CD4-positive, CD25-positive, alpha-beta regulatory T cell (primary cell): Measurements from ENCODE around the gene CHST3. TPM values are rescaled to one million over a fixed set of nuclear protein-coding genes. Genes with fewer than 3 reads are reported as not detected.

ENCODE experiments used
- ATAC-seq, 2 donors: fragments of 150-1000 bp; cut with Tn5 transposase; one replicate each; pipeline ENCODE4 v1.10.0; 2021; ENCODE audit warnings: low read depth in 2 of 2, moderate number of reproducible peaks in 2 of 2, moderate library complexity in 1 of 2
- DNase-seq, 3 donors: peaks; one replicate each; pipeline versions ENCODE4 v3.0.0 to v3.0.0-alpha.2; 2012 to 2022; ENCODE audit warnings: mixed read lengths in 1 of 3
- H3K27ac ChIP-seq: one replicate; pipeline ENCODE4 v1.7.0; 2013; ENCODE audit warnings: mild to moderate bottlenecking, low read length; ENCODE audit not compliant: insufficient read depth, poor library complexity, severe bottlenecking
- H3K27me3 ChIP-seq: one replicate; pipeline ENCODE4 v1.7.0; 2013; ENCODE audit warnings: low read length; ENCODE audit not compliant: control insufficient read depth, insufficient read depth
- H3K36me3 ChIP-seq: one replicate; pipeline ENCODE4 v1.7.0; 2013; ENCODE audit warnings: mild to moderate bottlenecking, low read length, moderate library complexity; ENCODE audit not compliant: control insufficient read depth, insufficient read depth
- H3K4me1 ChIP-seq: 2 replicates; pipeline ENCODE4 v1.7.0; 2013; ENCODE audit warnings: mild to moderate bottlenecking, low read length; ENCODE audit not compliant: insufficient read depth, control insufficient read depth, poor library complexity, severe bottlenecking
- H3K4me3 ChIP-seq: one replicate; pipeline ENCODE4 v1.7.0; 2013; ENCODE audit warnings: low read depth, mild to moderate bottlenecking, low read length, moderate library complexity
- H3K9me3 ChIP-seq, 2 experiments: 1 replicate in 1 of 2; 2 replicates in 1 of 2; pipeline ENCODE4 v1.7.0; 2013; ENCODE audit warnings: low read length in 2 of 2, mild to moderate bottlenecking in 1 of 2, moderate library complexity in 1 of 2; ENCODE audit not compliant: control insufficient read depth in 2 of 2
- H3K27ac Mint-ChIP-seq, 3 donors: one replicate each; pipeline ENCODE4 v1.8.0; 2020 to 2022; ENCODE audit warnings: mild to moderate bottlenecking in 3 of 3, mixed read lengths in 3 of 3, moderate library complexity in 2 of 3
- H3K27me3 Mint-ChIP-seq: one replicate; pipeline ENCODE4 v1.8.0; 2022; ENCODE audit warnings: mild to moderate bottlenecking, mixed read lengths
- H3K36me3 Mint-ChIP-seq: one replicate; pipeline ENCODE4 v1.8.0; 2020; ENCODE audit warnings: mixed read lengths
- H3K4me1 Mint-ChIP-seq, 4 donors: one replicate each; pipeline ENCODE4 v1.8.0; 2020 to 2022; ENCODE audit warnings: mixed read lengths in 4 of 4, mild to moderate bottlenecking in 1 of 4
- H3K4me3 Mint-ChIP-seq, 4 donors: one replicate each; pipeline ENCODE4 v1.8.0; 2020 to 2022; ENCODE audit warnings: mild to moderate bottlenecking in 4 of 4, mixed read lengths in 4 of 4, moderate library complexity in 3 of 4
- H3K9me3 Mint-ChIP-seq, 7 donors: one replicate each; pipeline ENCODE4 v1.8.0; 2020 to 2022; ENCODE audit warnings: mixed read lengths in 7 of 7, mild to moderate bottlenecking in 3 of 7, moderate library complexity in 2 of 7
- polyA plus RNA-seq, 4 donors: library from polyadenylated mRNA; unstranded; fragments of 300-500 nt; fragmentation: Illumina TruSeq; gene quantifications; one replicate each; pipeline ENCODE4 v1.2.3, GENCODE V29; 2021
- total RNA-seq: library from RNA; stranded (reverse); gene quantifications from one replicate; pipeline ENCODE4 v1.2.3, GENCODE V29; 2022

The CHST3 gene
- total and polyA plus RNA-seq, 5 donors from 2014 or later: not detected

DNA sequence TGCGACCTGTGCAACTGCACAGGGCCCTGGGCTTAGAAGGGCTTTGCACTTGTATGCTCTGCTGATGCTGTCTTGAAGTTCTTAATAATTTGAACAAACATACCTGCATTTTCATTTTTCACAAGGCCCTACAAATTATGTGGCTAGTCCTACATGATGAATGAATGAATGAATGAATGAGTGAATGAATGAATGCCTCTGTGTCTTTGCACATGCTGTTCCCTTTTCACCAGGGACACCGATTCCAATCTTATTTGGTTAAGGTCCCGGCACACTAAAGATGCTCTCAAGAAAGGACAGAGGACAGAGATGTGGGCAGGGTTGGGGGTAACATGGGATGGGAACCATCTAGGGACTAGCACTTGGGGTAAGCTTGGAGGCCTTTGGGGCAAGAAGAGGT is 39.4 kb upstream of the CHST3 start:
- peaks cover 0 to 1% (median 0%) of the 10 kb centered on the region in 7 donors for H3K9me3 Mint-ChIP-seq
- Histone ChIP-seq H3K9me3 (no peaks in the 10 kb centered on the region), H3K27ac (no peak overlapping the region), H3K4me1 (no peaks in the 10 kb centered on the region), H3K4me3 (no peak overlapping the region), H3K36me3 (no peaks in the 10 kb centered on the region), H3K27me3 (no peaks in the 10 kb centered on the region)
- no peak for DNase-seq
- no peak for ATAC-seq
- H3K4me1 Mint-ChIP-seq: peaks cover 0 to 3% (median 1%) of the 10 kb centered on the region in 4 donors
- H3K4me3 Mint-ChIP-seq: no peak overlapping the region
- H3K36me3 Mint-ChIP-seq: no peaks in the 10 kb centered on the region
- peak overlapping the region in 1 of 3 donors; percentile 29 for H3K27ac Mint-ChIP-seq
- H3K27me3 Mint-ChIP-seq: peaks cover 9% of the 10 kb centered on the region

- H3K4me3 Mint-ChIP-seq: no peak overlapping the region
- peaks cover 0 to 3% (median 0%) of the 10 kb centered on the region in 4 donors for H3K4me1 Mint-ChIP-seq
- DNase-seq: no peak
- no peaks in the 10 kb centered on the region for H3K36me3 Mint-ChIP-seq
- Histone ChIP-seq H3K4me1 (no peaks in the 10 kb centered on the region), H3K27ac (no peak overlapping the region), H3K36me3 (no peaks in the 10 kb centered on the region), H3K27me3 (no peaks in the 10 kb centered on the region), H3K9me3 (peaks cover 0 to 2% of the 10 kb centered on the region in 2 experiments), H3K4me3 (no peak overlapping the region)
- no peak overlapping the region for H3K27ac Mint-ChIP-seq
- no peak for ATAC-seq
- H3K27me3 Mint-ChIP-seq: peaks cover 14% of the 10 kb centered on the region
- H3K9me3 Mint-ChIP-seq: peaks cover 0 to 3% (median 0%) of the 10 kb centered on the region in 7 donors
Measured at GRCh38 chr10:71927159-71927558, 37.0 kb upstream of the CHST3 start.

GRCh38 chr10:71927776-71928592 is 36.2 kb upstream of the CHST3 start:
- no peak for DNase-seq
- ATAC-seq: no peak
- Histone ChIP-seq H3K36me3 (no peaks in the 10 kb centered on the region), H3K4me3 (no peak overlapping the region), H3K27me3 (no peaks in the 10 kb centered on the region), H3K9me3 (peaks cover 0 to 2% of the 10 kb centered on the region in 2 experiments), H3K4me1 (no peaks in the 10 kb centered on the region), H3K27ac (no peak overlapping the region)
- no peaks in the 10 kb centered on the region for H3K36me3 Mint-ChIP-seq
- peaks cover 0 to 3% (median under 1%) of the 10 kb centered on the region in 4 donors for H3K4me1 Mint-ChIP-seq
- H3K27me3 Mint-ChIP-seq: peaks cover 17% of the 10 kb centered on the region
- peaks cover 0 to 6% (median 0%) of the 10 kb centered on the region in 7 donors for H3K9me3 Mint-ChIP-seq
- H3K4me3 Mint-ChIP-seq: no peak overlapping the region
- no peak overlapping the region for H3K27ac Mint-ChIP-seq

GRCh38 chr10:71931295-71931694 is 32.9 kb upstream of the CHST3 start:
- no peak overlapping the region for H3K27ac Mint-ChIP-seq
- DNase-seq (no peak), ATAC-seq (no peak)
- Histone ChIP-seq H3K4me1 (peaks cover 10% of the 10 kb centered on the region), H3K36me3 (no peaks in the 10 kb centered on the region), H3K27me3 (no peaks in the 10 kb centered on the region), H3K9me3 (peaks cover 0 to 2% of the 10 kb centered on the region in 2 experiments), H3K4me3 (no peak overlapping the region), H3K27ac (no peak overlapping the region)
- no peaks in the 10 kb centered on the region for H3K36me3 Mint-ChIP-seq
- peaks cover 0 to 6% (median 5%) of the 10 kb centered on the region in 7 donors for H3K9me3 Mint-ChIP-seq
- no peak overlapping the region for H3K4me3 Mint-ChIP-seq
- peaks cover 12 to 24% (median 15%) of the 10 kb centered on the region in 4 donors for H3K4me1 Mint-ChIP-seq
- H3K27me3 Mint-ChIP-seq: peaks cover 15% of the 10 kb centered on the region

- peaks cover 15% of the 10 kb centered on the region for H3K27me3 Mint-ChIP-seq
- H3K36me3 ChIP-seq: no peaks in the 10 kb centered on the region
- peaks cover 1 to 12% (median 6%) of the 10 kb centered on the region in 7 donors for H3K9me3 Mint-ChIP-seq
- peaks cover 0 to 2% of the 10 kb centered on the region in 2 experiments for H3K9me3 ChIP-seq
- H3K36me3 Mint-ChIP-seq: no peaks in the 10 kb centered on the region
- peak overlapping the region; percentile 31 for H3K4me3 ChIP-seq
- peak overlapping the region; percentile 18 to 79 (median 64) for H3K4me3 Mint-ChIP-seq
- peak in 2 of 3 donors; percentile 22 to 84 for DNase-seq
- H3K27ac Mint-ChIP-seq: peak overlapping the region; percentile 74 to 89 (median 80)
- peaks cover 10% of the 10 kb centered on the region for H3K4me1 ChIP-seq
- H3K4me1 Mint-ChIP-seq: peaks cover 12 to 27% (median 15%) of the 10 kb centered on the region in 4 donors
- no peaks in the 10 kb centered on the region for H3K27me3 ChIP-seq
- ATAC-seq: peak in 1 of 2 donors; percentile 44
- H3K27ac ChIP-seq: no peak overlapping the region
Measured at GRCh38 chr10:71933651-71934050, 30.5 kb upstream of the CHST3 start.

DNA sequence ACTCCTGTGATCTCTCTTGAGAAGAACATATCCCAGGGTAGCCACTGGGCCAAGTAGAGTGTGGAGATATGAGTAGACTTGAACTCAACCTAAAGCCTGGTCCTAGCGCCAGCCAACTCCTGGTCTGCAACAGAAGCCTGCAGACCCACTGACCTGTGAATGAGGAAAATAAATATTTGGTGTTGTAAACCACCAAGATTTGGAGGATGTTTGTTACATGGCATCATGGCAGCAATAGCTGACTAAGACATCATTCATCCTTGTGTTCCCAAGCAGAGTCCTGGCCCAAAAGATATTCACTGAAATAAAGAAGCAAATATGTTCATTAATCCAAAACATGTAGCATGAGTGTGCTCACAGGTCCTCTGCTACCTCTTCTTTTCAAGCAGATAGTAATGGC is 26.0 kb upstream of the CHST3 start:
- Mint-ChIP-seq H3K27me3 (peaks cover 10% of the 10 kb centered on the region), H3K4me3 (no peak overlapping the region)

DNA sequence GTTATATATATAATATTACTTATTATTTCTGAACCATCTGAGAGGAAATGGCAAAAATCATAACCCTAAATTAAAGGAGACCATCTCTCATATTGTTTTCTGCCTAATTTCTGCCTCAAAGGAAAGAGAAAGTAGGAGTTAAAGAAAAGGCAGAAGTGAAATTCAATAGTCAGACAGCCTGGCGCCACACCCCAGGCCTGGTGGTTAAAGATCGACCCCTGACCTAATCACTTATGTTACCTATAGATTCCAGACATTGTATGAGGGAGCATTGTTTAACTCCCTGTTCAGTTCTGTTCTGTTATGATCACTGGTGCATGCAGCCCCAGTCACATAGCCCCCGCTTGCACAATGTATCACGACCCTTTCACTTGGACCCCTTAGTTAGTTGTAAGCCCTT is 24.9 kb upstream of the CHST3 start:
- peaks cover 2% of the 10 kb centered on the region for H3K4me1 ChIP-seq
- H3K27me3 ChIP-seq: no peaks in the 10 kb centered on the region
- DNase-seq (peak in 1 of 3 donors; percentile 41), ATAC-seq (no peak)
- Mint-ChIP-seq H3K27me3 (peaks cover 4% of the 10 kb centered on the region), H3K4me1 (peaks cover 0 to 23% (median 12%) of the 10 kb centered on the region in 4 donors), H3K9me3 (peaks cover 3 to 23% (median 9%) of the 10 kb centered on the region in 7 donors), H3K27ac (no peak overlapping the region), H3K36me3 (no peaks in the 10 kb centered on the region), H3K4me3 (no peak overlapping the region)
- no peak overlapping the region for H3K4me3 ChIP-seq
- H3K9me3 ChIP-seq: peaks cover 8 to 9% of the 10 kb centered on the region in 2 experiments
- H3K36me3 ChIP-seq: no peaks in the 10 kb centered on the region
- H3K27ac ChIP-seq: no peak overlapping the region

More for the DNA sequence above, 26.0 kb upstream of the CHST3 start:
- H3K9me3 ChIP-seq: peaks cover 0 to 2% of the 10 kb centered on the region in 2 experiments
- H3K4me3 ChIP-seq: no peak overlapping the region
- H3K27me3 ChIP-seq: no peaks in the 10 kb centered on the region
- ATAC-seq: no peak
- H3K4me1 Mint-ChIP-seq: peaks cover 10 to 32% (median 20%) of the 10 kb centered on the region in 4 donors
- no peak overlapping the region for H3K27ac ChIP-seq
- H3K9me3 Mint-ChIP-seq: peaks cover 3 to 21% (median 10%) of the 10 kb centered on the region in 7 donors
- DNase-seq: no peak
- H3K36me3 ChIP-seq: no peaks in the 10 kb centered on the region
- H3K36me3 Mint-ChIP-seq: no peaks in the 10 kb centered on the region
- H3K4me1 ChIP-seq: peaks cover 12% of the 10 kb centered on the region
- H3K27ac Mint-ChIP-seq: no peak overlapping the region
